OCI-LY1 (cell line): ENCODE data around the gene ZSCAN9.

ENCODE experiments used
- H2AFZ ChIP-seq: fragments of 200-600 bp; sonication (generic), shearing (Covaris generic); 2 replicates; pipeline ENCODE4 v1.6.0; 2014; ENCODE audit warnings: antibody characterized with exemption, mild to moderate bottlenecking, low read length
- H3F3A ChIP-seq: fragments of 200-600 bp; sonication (generic), shearing (Covaris generic); 2 replicates; pipeline ENCODE4 v1.6.0; 2014; ENCODE audit warnings: mild to moderate bottlenecking, antibody characterized with exemption, low read length, moderate library complexity; ENCODE audit not compliant: insufficient read depth
- H3K27ac ChIP-seq: fragments of 200-600 bp; sonication (generic); 2 replicates; pipeline ENCODE4 v1.5.1; 2014; ENCODE audit warnings: low read length, mixed run types, mild to moderate bottlenecking, low read depth; ENCODE audit not compliant: poor library complexity, severe bottlenecking
- H3K27me3 ChIP-seq: fragments of 200-600 bp; sonication (generic); 2 replicates; pipeline ENCODE4 v1.6.0; 2014; ENCODE audit warnings: antibody characterized with exemption, mild to moderate bottlenecking, low read length, moderate library complexity; ENCODE audit not compliant: insufficient read depth
- H3K36me3 ChIP-seq: fragments of 200-600 bp; sonication (generic); 2 replicates; pipeline ENCODE4 v1.6.1; 2014; ENCODE audit warnings: mild to moderate bottlenecking, antibody characterized with exemption, low read length, moderate library complexity, mixed read lengths; ENCODE audit not compliant: insufficient read depth
- H3K4me1 ChIP-seq: fragments of 200-600 bp; sonication (generic); 2 replicates; pipeline ENCODE4 v1.5.1; 2014; ENCODE audit warnings: mild to moderate bottlenecking, low read length, moderate library complexity; ENCODE audit not compliant: insufficient read depth, severe bottlenecking
- H3K4me2 ChIP-seq: fragments of 200-600 bp; sonication (generic), shearing (Covaris generic); 2 replicates; pipeline ENCODE4 v1.6.1; 2014; ENCODE audit warnings: low read length
- H3K4me3 ChIP-seq: fragments of 200-600 bp; sonication (generic); 2 replicates; pipeline ENCODE4 v1.5.1; 2014; ENCODE audit warnings: low read length, low read depth, mild to moderate bottlenecking, mixed read lengths; ENCODE audit not compliant: poor library complexity, severe bottlenecking
- H3K79me2 ChIP-seq: fragments of 200-600 bp; shearing (Covaris generic); 2 replicates; pipeline ENCODE4 v1.6.1; 2016; ENCODE audit warnings: mixed run types, low read length, mixed read lengths; ENCODE audit not compliant: insufficient read depth
- H3K9ac ChIP-seq: fragments of 200-600 bp; sonication (generic), shearing (Covaris generic); 2 replicates; pipeline ENCODE4 v1.6.1; 2014; ENCODE audit warnings: mild to moderate bottlenecking, low read length, mixed read lengths
- H3K9me2 ChIP-seq: fragments of 200-600 bp; sonication (generic), shearing (Covaris generic); 2 replicates; pipeline ENCODE4 v1.6.1; 2014; ENCODE audit warnings: low read depth, mild to moderate bottlenecking, low read length, mixed read lengths
- H3K9me3 ChIP-seq: fragments of 200-600 bp; shearing (Covaris generic); 2 replicates; pipeline ENCODE4 v1.6.1; 2014; ENCODE audit warnings: low read length, mixed read lengths
- H4K20me1 ChIP-seq: fragments of 200-600 bp; sonication (generic), shearing (Covaris generic); 2 replicates; pipeline ENCODE4 v1.6.0; 2016; ENCODE audit warnings: mild to moderate bottlenecking, low read length; ENCODE audit not compliant: insufficient read depth
- CTCF ChIP-seq: fragments of 200-600 bp; sonication (generic), shearing (Covaris generic); IDR thresholded peaks from 2 replicates; pipeline ENCODE4 v1.5.1; 2017; ENCODE audit warnings: mild to moderate bottlenecking, antibody characterized with exemption, low read length, moderate library complexity, mixed read lengths
- EZH2 ChIP-seq: fragments of 200-600 bp; sonication (generic), shearing (Covaris generic); IDR thresholded peaks from 2 replicates; pipeline ENCODE4 v1.8.0; 2017; ENCODE audit warnings: borderline replicate concordance, mixed run types, mild to moderate bottlenecking, antibody characterized with exemption, low read length, moderate library complexity, mixed read lengths

Gene ZSCAN9

GRCh38 chr6:28263922-28264321 is 38.8 kb downstream of the ZSCAN9 start:
- peaks cover 26% of the 10 kb centered on the region for H3K4me1 ChIP-seq
- H4K20me1 ChIP-seq = no peaks in the 10 kb centered on the region
- H3K27ac ChIP-seq = no peak overlapping the region
- no peaks in the 10 kb centered on the region for H3K27me3 ChIP-seq
- no peak overlapping the region for H3K4me3 ChIP-seq
- H3K9me2 ChIP-seq = no peaks in the 10 kb centered on the region
- H3K9me3 ChIP-seq = no peaks in the 10 kb centered on the region
- no peak overlapping the region for H3K9ac ChIP-seq
- H2AFZ ChIP-seq = no peak overlapping the region
- no peaks in the 10 kb centered on the region for H3F3A ChIP-seq
- no peak overlapping the region for H3K4me2 ChIP-seq
- H3K79me2 ChIP-seq = 0 out of 2 replicates have a peak, but pooled peaks cover 5% of the 10 kb centered on the region
- no peaks in the 10 kb centered on the region for H3K36me3 ChIP-seq
- no peak for TF ChIP-seq EZH2
- no peak for TF ChIP-seq CTCF

- Histone ChIP-seq H3K27ac (no peak overlapping the region), H3K9me2 (no peaks in the 10 kb centered on the region), H3F3A (no peaks in the 10 kb centered on the region), H3K36me3 (no peaks in the 10 kb centered on the region), H3K79me2 (0 out of 2 replicates have a peak, but pooled peaks cover 5% of the 10 kb centered on the region), H3K9me3 (no peaks in the 10 kb centered on the region), H3K27me3 (no peaks in the 10 kb centered on the region), H3K4me3 (no peak overlapping the region), H2AFZ (no peak overlapping the region), H3K4me1 (peaks cover 26% of the 10 kb centered on the region), H3K9ac (no peak overlapping the region), H3K4me2 (no peak overlapping the region), H4K20me1 (no peaks in the 10 kb centered on the region)
- TF ChIP-seq CTCF = no peak
Measured at GRCh38 chr6:28264834-28265401, 39.8 kb downstream of the ZSCAN9 start.

- TF ChIP-seq EZH2 (no peak), CTCF (no peak)
- Histone ChIP-seq H3K4me3 (peak overlapping the region; percentile 75), H4K20me1 (no peaks in the 10 kb centered on the region), H3K9ac (peak overlapping the region; percentile 72), H3K79me2 (0 out of 2 replicates have a peak, but pooled peaks cover 5% of the 10 kb centered on the region), H3F3A (no peaks in the 10 kb centered on the region), H3K9me2 (no peaks in the 10 kb centered on the region), H3K4me2 (peak overlapping the region; percentile 83), H3K36me3 (no peaks in the 10 kb centered on the region), H2AFZ (peak overlapping the region; percentile 97; the same call in 1 of the 2 replicates), H3K27ac (peak overlapping the region; percentile 23), H3K27me3 (no peaks in the 10 kb centered on the region), H3K4me1 (peaks cover 26% of the 10 kb centered on the region), H3K9me3 (no peaks in the 10 kb centered on the region)
Measured at GRCh38 chr6:28266563-28266961, 41.5 kb downstream of the ZSCAN9 start.
